HG03558 (cell line): ENCODE data around the gene PAPPA2.

ENCODE experiments used
- ATAC-seq: cut with Tn5 transposase; IDR thresholded peaks from one replicate; pipeline ENCODE4 v1.9.1; 2021; ENCODE audit warnings: moderate number of reproducible peaks; ENCODE audit not compliant: unreplicated experiment; ENCODE audit errors: extremely low read depth

The PAPPA2 gene

DNA sequence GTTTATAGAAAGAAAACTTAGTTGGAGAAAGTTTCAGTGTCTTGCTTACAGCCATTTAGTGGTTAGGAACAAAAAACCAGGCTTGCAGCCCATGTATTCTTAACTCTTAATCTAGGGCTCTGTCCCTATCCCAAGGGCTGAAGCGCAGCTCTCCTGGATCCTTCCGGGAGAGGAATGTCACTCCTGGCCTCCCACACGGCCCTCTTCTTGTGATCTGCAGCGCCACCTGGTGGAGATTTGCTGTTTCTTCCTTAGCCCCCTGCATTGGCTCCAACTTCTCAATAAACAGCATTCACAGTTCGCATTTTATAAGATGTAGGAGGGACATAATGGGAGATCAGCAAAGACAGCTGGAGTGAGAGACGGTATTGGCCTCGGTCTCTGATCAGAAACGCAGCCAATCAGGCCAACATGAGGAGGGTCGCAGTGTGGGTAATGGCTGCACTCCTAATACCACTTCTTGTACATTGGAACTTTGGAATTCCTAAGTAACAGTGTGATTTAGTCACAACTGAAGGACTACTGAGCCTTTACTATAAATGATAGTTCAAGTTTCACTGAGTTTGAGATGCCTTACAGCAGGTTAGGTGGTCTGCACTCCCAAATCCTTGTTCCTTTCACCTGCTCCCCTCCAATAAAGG lies 418.1 kb downstream of the PAPPA2 start:
- ATAC-seq, result no peak

DNA sequence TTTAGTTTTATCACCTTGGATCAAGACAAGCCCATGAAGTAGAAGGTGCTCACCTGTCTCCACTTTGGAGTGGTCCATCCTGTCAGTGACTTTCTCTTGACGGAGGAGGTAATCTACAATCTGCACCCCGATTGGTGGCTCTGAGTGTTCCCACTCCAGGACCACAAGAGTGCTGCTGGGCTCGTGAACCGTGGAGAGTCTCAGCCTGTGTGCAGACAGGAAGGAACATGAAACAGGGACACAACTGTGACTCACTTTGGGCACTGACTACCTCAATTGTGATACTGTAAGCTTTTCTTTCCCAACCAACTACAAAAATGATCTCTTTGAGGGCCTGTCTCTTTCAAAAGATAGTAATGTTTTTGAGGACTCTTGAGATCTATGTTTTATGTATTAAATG lies 421.3 kb downstream of the PAPPA2 start:
- ATAC-seq, result no peak

DNA sequence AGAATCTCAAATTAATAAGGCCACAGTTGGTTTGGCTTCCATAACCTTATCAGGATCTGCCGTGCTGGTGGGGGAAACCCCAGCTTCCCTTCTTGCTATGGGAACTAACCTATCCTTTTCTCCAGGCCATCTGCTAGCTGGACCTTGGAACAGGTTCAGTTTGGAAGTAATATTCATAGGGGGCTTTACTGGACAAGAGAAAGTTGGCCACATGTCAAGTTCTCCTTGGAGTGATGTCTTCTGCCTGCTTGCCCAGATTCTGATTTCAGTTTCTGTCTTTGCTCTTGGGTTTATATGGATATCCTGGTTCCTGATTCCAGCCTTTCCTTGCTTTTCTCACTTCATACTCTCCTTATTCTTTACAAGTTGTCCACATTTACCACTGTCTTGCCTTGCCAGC lies 421.9 kb downstream of the PAPPA2 start:
- no peak for ATAC-seq

DNA sequence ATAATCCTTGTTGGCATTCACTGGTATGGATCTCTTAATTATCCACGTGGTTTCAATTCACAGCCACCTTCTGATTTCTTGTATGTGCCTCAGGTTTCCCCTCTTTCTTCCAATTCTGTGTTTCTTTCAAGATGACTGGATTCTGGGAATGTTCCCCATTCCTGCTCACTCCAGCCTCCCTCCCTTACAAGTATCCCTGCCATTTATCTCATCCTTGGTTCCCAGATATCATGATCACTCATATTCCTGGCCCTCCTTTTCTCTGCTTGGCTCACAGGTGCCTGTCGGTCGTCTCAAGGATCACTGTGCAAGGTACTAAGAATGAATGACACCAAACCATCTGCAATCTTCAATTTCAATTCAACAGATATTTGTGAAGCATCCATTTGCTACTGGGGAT lies 422.4 kb downstream of the PAPPA2 start:
- no peak for ATAC-seq

DNA sequence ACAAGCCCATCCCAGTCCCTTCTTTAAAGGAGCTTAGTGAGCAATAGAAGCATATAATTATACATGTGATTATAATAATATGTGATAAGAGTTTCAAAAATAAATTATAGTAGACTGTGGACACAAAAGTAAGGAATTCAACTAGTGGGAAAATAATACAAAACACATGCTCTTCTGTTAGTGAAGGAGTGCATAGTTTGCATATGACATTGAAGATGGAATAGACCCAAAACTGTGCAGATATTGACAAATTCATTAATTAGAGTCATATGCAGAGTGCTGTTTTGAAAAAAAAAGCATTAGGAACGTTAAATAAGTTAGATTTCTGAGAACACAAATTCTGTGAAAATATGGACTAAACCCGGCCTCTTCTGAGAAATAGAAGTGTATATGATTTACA lies 422.8 kb downstream of the PAPPA2 start:
- ATAC-seq, result no peak

DNA sequence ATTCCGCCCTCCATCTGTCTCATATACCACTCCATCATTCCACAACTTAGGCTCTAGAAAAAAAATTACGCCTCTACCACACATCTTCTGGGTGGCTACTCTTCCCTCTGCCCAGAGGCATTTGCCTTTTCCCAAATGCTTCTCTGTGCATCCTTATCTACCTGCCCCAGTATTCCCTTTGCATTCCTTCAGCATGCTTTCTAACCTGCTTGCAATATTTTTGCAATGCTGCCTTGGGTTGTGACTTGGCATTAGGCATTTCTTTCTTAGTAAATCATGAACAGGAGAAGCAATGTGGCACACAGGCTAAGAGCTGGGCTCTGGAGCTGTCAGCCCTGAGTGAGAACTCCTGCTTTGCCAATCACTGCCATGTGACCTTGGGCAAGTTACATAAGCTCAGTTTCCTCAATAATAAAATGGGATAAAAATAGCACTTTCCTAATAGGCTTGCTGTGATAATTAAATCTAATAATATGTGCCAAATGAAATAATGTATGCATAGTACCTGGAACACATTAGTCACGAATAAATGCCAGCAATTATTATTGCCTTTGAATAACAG lies 425.6 kb downstream of the PAPPA2 start:
- no peak for ATAC-seq

DNA sequence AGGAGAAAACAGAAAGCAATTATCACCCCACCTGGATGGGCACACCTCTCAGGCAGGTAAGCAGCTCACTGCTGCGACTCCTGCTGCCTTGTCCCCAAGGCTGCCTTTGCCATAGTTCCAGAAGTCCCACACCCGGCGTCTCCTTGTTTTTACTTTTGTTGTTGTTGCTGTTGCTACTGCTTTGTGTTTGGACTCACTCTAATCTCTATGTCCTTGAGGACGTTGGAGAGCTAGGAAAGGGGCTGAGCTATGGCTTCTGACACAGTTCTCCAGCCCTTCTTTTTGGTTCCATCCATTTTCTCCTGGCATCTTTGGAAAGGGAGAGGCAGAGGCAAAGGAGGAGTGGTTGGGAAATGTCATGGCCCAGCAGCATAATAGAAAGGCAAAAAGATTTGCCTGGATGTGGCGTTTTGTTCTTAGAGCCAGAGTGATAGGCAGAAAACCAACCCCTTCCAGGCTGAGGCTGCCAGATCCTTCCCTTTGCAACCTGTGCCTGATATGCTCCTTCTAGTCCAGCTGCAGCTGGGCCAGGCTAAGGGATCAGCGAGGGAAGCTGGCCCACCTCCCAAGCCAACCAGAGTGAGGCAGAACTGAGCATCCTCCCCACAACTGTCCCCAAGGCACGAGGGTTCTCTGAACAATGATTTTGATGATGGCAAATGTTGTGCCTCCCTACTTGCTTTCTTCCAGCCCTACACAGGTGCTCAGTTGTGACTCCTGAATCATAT lies 430.8 kb downstream of the PAPPA2 start:
- no peak for ATAC-seq

DNA sequence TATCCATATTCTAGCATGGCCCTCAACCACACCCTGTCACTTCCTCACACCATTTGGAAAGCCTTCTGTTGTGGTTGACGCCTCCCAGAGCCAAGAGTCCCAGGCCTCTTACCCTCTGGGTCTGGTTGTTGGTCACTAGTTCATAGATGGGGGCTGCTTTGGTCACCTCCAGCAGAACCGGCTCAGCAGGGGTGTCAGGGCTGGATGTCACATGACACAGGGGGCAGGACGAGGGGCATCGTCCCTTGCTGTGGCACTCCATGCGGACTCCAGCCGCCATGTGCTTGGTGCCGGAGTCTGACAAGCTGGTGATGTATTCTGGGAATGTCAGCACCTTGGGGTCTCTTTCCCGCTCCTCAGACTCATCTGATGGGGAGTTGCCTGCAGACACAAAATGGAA lies 431.5 kb downstream of the PAPPA2 start:
- no peak for ATAC-seq
